Liver (tissue), 9 donors: ENCODE results near the gene OTOF. TPM values are rescaled to one million over a fixed set of nuclear protein-coding genes. Genes with fewer than 3 reads are reported as not detected.

ENCODE experiments used
- DNase-seq: peaks from one replicate; pipeline ENCODE4 v3.0.0-alpha.2; 2017; ENCODE audit warnings: low spot score
- H3K27ac ChIP-seq, 2 donors: one replicate each; pipeline ENCODE4 v1.7.0; 2013; ENCODE audit warnings: inconsistent platforms in 2 of 2, low read length in 2 of 2, control low read depth in 1 of 2, low read depth in 1 of 2, mild to moderate bottlenecking in 1 of 2
- H3K27me3 ChIP-seq, 4 donors: one replicate each; pipeline versions ENCODE4 v1.6.1 to v1.7.0; 2013; ENCODE audit warnings: low read length in 3 of 4, inconsistent platforms in 1 of 4, mild to moderate bottlenecking in 1 of 4, moderate library complexity in 1 of 4; ENCODE audit not compliant: control insufficient read depth in 4 of 4, insufficient read depth in 4 of 4
- H3K36me3 ChIP-seq, 4 donors: one replicate each; pipeline versions ENCODE4 v1.6.1 to v1.7.0; 2013; ENCODE audit warnings: low read length in 3 of 4, mild to moderate bottlenecking in 3 of 4, low read depth in 1 of 4, moderate library complexity in 1 of 4; ENCODE audit not compliant: control insufficient read depth in 4 of 4, insufficient read depth in 3 of 4
- H3K4me1 ChIP-seq, 4 donors: one replicate each; pipeline versions ENCODE4 v1.6.1 to v1.7.0; 2013; ENCODE audit warnings: low read length in 3 of 4, mild to moderate bottlenecking in 3 of 4, moderate library complexity in 1 of 4; ENCODE audit not compliant: control insufficient read depth in 4 of 4, insufficient read depth in 4 of 4
- H3K4me3 ChIP-seq, 3 donors: one replicate each; pipeline versions ENCODE4 v1.6.1 to v1.7.0; 2013; ENCODE audit warnings: low read length in 3 of 3, control low read depth in 1 of 3, low read depth in 1 of 3, mild to moderate bottlenecking in 1 of 3
- H3K9ac ChIP-seq, 2 donors: one replicate each; pipeline ENCODE4 v1.7.0; 2013; ENCODE audit warnings: low read length in 2 of 2, mild to moderate bottlenecking in 2 of 2, moderate library complexity in 2 of 2, control low read depth in 1 of 2, low read depth in 1 of 2
- H3K9me3 ChIP-seq, 4 donors: one replicate each; pipeline versions ENCODE4 v1.6.1 to v1.7.0; 2013; ENCODE audit warnings: low read length in 3 of 4; ENCODE audit not compliant: control insufficient read depth in 4 of 4
- EGR1 ChIP-seq, 2 donors: IDR thresholded peaks; 2 replicates each; pipeline ENCODE4 v1.6.1; 2016 to 2018; ENCODE audit warnings: antibody characterized with exemption in 2 of 2, low read depth in 2 of 2
- FOXA1 ChIP-seq: IDR thresholded peaks from 2 replicates; pipeline ENCODE4 v1.6.1; 2016; ENCODE audit warnings: antibody characterized with exemption
- FOXA2 ChIP-seq: IDR thresholded peaks from 2 replicates; pipeline ENCODE4 v1.6.1; 2016; ENCODE audit warnings: antibody characterized with exemption
- GABPA ChIP-seq, 2 donors: IDR thresholded peaks in 1 of 2; conservative IDR thresholded peaks in 1 of 2; 2 replicates each; pipeline ENCODE4 v1.6.1; 2016; ENCODE audit warnings: antibody characterized with exemption in 2 of 2, mild to moderate bottlenecking in 1 of 2, moderate library complexity in 1 of 2
- HNF4A ChIP-seq, 2 donors: conservative IDR thresholded peaks; 2 replicates each; pipeline ENCODE4 v1.6.1; 2016; ENCODE audit warnings: antibody characterized with exemption in 2 of 2, mild to moderate bottlenecking in 2 of 2
- HNF4G ChIP-seq: IDR thresholded peaks from 2 replicates; pipeline ENCODE4 v1.6.1; 2016; ENCODE audit warnings: antibody characterized with exemption
- JUND ChIP-seq, 2 donors: IDR thresholded peaks; 2 replicates each; pipeline ENCODE4 v1.6.1; 2016; ENCODE audit warnings: antibody characterized with exemption in 2 of 2
- MAX ChIP-seq: IDR thresholded peaks from 2 replicates; pipeline ENCODE4 v1.6.1; 2016; ENCODE audit warnings: antibody characterized with exemption
- NR2F2 ChIP-seq: IDR thresholded peaks from 2 replicates; pipeline ENCODE4 v1.6.1; 2016; ENCODE audit warnings: antibody characterized with exemption
- RAD21 ChIP-seq, 2 donors: IDR thresholded peaks; 2 replicates each; pipeline ENCODE4 v1.6.1; 2016; ENCODE audit warnings: antibody characterized with exemption in 2 of 2, mild to moderate bottlenecking in 2 of 2
- REST ChIP-seq: IDR thresholded peaks from 2 replicates; pipeline ENCODE4 v1.6.1; 2016; ENCODE audit warnings: antibody characterized with exemption, mild to moderate bottlenecking
- RXRA ChIP-seq, 2 donors: IDR thresholded peaks; 2 replicates each; pipeline ENCODE4 v1.6.1; 2017 to 2018; ENCODE audit warnings: antibody characterized with exemption in 2 of 2, mild to moderate bottlenecking in 1 of 2
- SP1 ChIP-seq: IDR thresholded peaks from 2 replicates; pipeline ENCODE4 v1.6.1; 2018; ENCODE audit warnings: antibody characterized with exemption, mild to moderate bottlenecking
- TAF1 ChIP-seq: conservative IDR thresholded peaks from 2 replicates; pipeline ENCODE4 v1.6.1; 2016; ENCODE audit warnings: antibody characterized with exemption, mild to moderate bottlenecking
- YY1 ChIP-seq: IDR thresholded peaks from 2 replicates; pipeline ENCODE4 v1.6.1; 2016; ENCODE audit warnings: antibody characterized with exemption, mild to moderate bottlenecking
- ZBTB33 ChIP-seq: IDR thresholded peaks from 2 replicates; pipeline ENCODE4 v1.6.1; 2016; ENCODE audit warnings: antibody characterized with exemption
- WGBS: extraction: QIAGEN DNeasy Blood & Tissue Kit; methylation state at CpG from one replicate; pipeline ENCODE4 v1.1.7; 2013; 5-methylcytosine and 5-hydroxymethylcytosine counted together
- polyA plus RNA-seq, 2 donors: library from polyadenylated mRNA; stranded (reverse) in 1 of 2; unstranded in 1 of 2; fragments of 200-250 nt in 1 of 2; fragments of >200 nt in 1 of 2; fragmentation: Nextera tagmentation in 1 of 2; extraction: Ambion mirVana in 1 of 2; gene quantifications; one replicate each; pipeline versions ENCODE4 v1.2.1 to v1.2.3, GENCODE V29; 2013 to 2015
- total RNA-seq, 2 donors: library from RNA; depleted of rRNA; stranded (reverse); fragments of >200 nt; gene quantifications; one replicate each; pipeline ENCODE4 v1.2.3, GENCODE V29; 2014
- TF ChIP-seq, protein P1 (sequence below): IDR thresholded peaks from 2 replicates; pipeline ENCODE4 v1.6.1; 2016; ENCODE audit warnings: antibody characterized with exemption
- TF ChIP-seq, protein P2 (sequence below): fragments of 150-350 bp; IDR thresholded peaks from 2 replicates; pipeline ENCODE4 v1.5.1; 2017; ENCODE audit warnings: improper control_type of control experiment, low read depth, low read length; ENCODE audit not compliant: missing input control
- donor health status: healthy.
- donor health status: healthy.
- donor health status: healthy.
- donor health status: healthy.
- donor health status: healthy.

OTOF gene
- total RNA-seq = under 1 TPM in 1 of 2 donors, not detected in 1; 0.28 TPM
- under 1 TPM; 0.06 to 0.07 TPM for polyA plus RNA-seq

DNA sequence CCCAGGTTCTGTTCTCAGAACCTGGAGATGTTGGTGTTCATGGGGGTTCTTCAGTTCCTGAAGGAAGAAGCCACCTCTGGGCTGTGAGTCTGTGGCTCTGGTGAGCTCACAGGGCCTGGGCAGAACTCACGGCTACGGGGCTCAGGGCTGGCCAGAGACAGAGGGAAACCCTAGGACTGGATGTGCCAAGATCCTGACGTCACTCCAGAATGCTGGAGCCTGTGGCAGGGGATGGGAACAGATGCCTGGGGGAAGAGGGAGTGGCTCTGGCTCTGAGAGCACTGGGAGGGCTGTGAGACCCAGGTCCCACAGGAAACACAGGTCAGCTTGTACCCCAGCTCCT, at the start of gene OTOF:
OTOF (minus strand) TSS at position 214 of the 343 bp plus-strand sequence.
- 53% methylated on average over 3 of the region's 3 CpGs for WGBS
- Histone ChIP-seq H3K27ac (no peak within 1 kb of the TSS), H3K9ac (no peak within 1 kb of the TSS), H3K36me3 (no peaks in the 10 kb centered on the region), H3K9me3 (no peaks in the 10 kb centered on the region), H3K27me3 (no peaks in the 10 kb centered on the region), H3K4me1 (peaks cover 0 to 6% (median 3%) of the 10 kb centered on the region in 4 donors), H3K4me3 (no peak within 1 kb of the TSS)
- no peak for TF ChIP-seq HNF4A (conservative IDR thresholded peaks at IDR 0.05)
- no peak for DNase-seq

DNA sequence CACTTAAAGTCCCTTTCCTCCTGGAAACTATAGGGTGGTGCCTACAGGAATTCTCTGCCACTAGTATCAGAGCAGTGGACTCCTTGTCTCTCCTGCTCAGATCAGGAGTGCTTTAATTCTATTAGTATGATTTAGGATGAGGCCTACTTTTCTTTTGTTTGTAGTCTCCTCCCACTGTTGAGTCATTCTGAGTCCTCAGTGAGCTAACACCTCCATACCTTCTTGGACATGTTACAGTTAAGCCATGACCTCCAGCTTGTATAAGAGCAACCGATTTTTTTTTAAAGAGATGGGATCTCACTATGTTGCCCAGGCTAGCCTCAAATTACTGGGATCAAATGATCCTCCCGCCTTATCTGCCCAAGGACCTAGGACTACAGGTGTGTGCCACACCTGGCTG, 48.7 kb upstream of the OTOF start:
- 77% methylated on average over 2 of the region's 2 CpGs for WGBS
- Histone ChIP-seq H3K27ac (no peak overlapping the region), H3K9me3 (no peaks in the 10 kb centered on the region), H3K4me1 (no peaks in the 10 kb centered on the region), H3K36me3 (no peaks in the 10 kb centered on the region), H3K9ac (no peak overlapping the region), H3K27me3 (no peaks in the 10 kb centered on the region), H3K4me3 (no peak overlapping the region)
- no peak for DNase-seq
- no peak for TF ChIP-seq FOXA2
- TF ChIP-seq NR2F2 = no peak
- TF ChIP-seq RXRA (IDR thresholded peaks at IDR 0.05) = no peak
- no peak for TF ChIP-seq MAX
- no peak for TF ChIP-seq YY1
- TF ChIP-seq TAF1 = no peak
- no peak for TF ChIP-seq EGR1 (IDR thresholded peaks at IDR 0.05; ENCODE audit: low read depth in 2 of 2)
- no peak for TF ChIP-seq SP1
- TF ChIP-seq JUND (IDR thresholded peaks at IDR 0.05) = no peak
- TF ChIP-seq, protein P1, sequence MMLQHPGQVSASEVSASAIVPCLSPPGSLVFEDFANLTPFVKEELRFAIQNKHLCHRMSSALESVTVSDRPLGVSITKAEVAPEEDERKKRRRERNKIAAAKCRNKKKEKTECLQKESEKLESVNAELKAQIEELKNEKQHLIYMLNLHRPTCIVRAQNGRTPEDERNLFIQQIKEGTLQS = no peak

DNA sequence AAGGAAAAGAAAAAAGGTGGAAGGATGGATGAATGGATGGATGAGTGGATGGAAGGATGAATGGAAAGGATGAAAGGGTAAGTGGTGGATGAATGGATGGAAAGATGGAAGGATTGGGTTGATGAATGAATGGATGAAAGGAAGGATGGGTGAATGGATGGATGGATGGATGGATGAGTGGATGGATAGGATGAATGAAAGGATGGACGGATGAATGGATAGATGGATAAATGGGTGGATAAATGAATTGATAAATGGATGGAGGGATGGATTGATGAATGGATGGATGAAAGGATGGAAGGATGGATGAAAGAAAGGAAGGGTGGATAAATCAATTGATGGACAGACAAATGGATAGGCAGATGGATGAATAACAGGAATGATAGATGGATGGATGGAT, 48.2 kb upstream of the OTOF start:
- H3K27ac ChIP-seq = no peak overlapping the region
- H3K36me3 ChIP-seq = no peaks in the 10 kb centered on the region
- no peaks in the 10 kb centered on the region for H3K9me3 ChIP-seq
- 75% methylated on average over 1 of the region's 1 CpG for WGBS
- H3K4me3 ChIP-seq = no peak overlapping the region
- no peaks in the 10 kb centered on the region for H3K27me3 ChIP-seq
- no peak for DNase-seq
- no peaks in the 10 kb centered on the region for H3K4me1 ChIP-seq
- H3K9ac ChIP-seq = no peak overlapping the region
- TF ChIP-seq, protein P2, sequence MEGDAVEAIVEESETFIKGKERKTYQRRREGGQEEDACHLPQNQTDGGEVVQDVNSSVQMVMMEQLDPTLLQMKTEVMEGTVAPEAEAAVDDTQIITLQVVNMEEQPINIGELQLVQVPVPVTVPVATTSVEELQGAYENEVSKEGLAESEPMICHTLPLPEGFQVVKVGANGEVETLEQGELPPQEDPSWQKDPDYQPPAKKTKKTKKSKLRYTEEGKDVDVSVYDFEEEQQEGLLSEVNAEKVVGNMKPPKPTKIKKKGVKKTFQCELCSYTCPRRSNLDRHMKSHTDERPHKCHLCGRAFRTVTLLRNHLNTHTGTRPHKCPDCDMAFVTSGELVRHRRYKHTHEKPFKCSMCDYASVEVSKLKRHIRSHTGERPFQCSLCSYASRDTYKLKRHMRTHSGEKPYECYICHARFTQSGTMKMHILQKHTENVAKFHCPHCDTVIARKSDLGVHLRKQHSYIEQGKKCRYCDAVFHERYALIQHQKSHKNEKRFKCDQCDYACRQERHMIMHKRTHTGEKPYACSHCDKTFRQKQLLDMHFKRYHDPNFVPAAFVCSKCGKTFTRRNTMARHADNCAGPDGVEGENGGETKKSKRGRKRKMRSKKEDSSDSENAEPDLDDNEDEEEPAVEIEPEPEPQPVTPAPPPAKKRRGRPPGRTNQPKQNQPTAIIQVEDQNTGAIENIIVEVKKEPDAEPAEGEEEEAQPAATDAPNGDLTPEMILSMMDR = no peak
- TF ChIP-seq SP1 = no peak
- no peak for TF ChIP-seq ZBTB33
- TF ChIP-seq HNF4G = no peak
- TF ChIP-seq JUND (IDR thresholded peaks at IDR 0.05) = no peak
- no peak for TF ChIP-seq GABPA (IDR thresholded peaks at IDR 0.05 in 1 of 2, conservative IDR thresholded peaks at IDR 0.05 in 1 of 2)
- TF ChIP-seq FOXA1 = no peak
- no peak for TF ChIP-seq HNF4A (conservative IDR thresholded peaks at IDR 0.05)
- no peak for TF ChIP-seq TAF1
- no peak for TF ChIP-seq RAD21 (IDR thresholded peaks at IDR 0.05)
- no peak for TF ChIP-seq EGR1 (IDR thresholded peaks at IDR 0.05; ENCODE audit: low read depth in 2 of 2)
- TF ChIP-seq, protein P1 = no peak
- no peak for TF ChIP-seq RXRA (IDR thresholded peaks at IDR 0.05)
- no peak for TF ChIP-seq FOXA2
- no peak for TF ChIP-seq MAX
- no peak for TF ChIP-seq REST
- TF ChIP-seq YY1 = no peak
- TF ChIP-seq NR2F2 = no peak
